ACC112 (cell line): ENCODE results near the gene DAW1.

Source experiments
- H2AFZ ChIP-seq: fragments of 200-600 bp; sonication (generic); one replicate; pipeline ENCODE4 v1.6.0; 2017; ENCODE audit warnings: antibody characterized with exemption, low read length; ENCODE audit not compliant: unreplicated experiment
- H3K27ac ChIP-seq: fragments of 200-600 bp; sonication (generic); 2 replicates; pipeline ENCODE4 v1.5.1; 2014; ENCODE audit warnings: low read depth, mild to moderate bottlenecking, antibody characterized with exemption, low read length, moderate library complexity
- H3K27me3 ChIP-seq: fragments of 200-600 bp; sonication (generic); 2 replicates; pipeline ENCODE4 v1.6.1; 2014; ENCODE audit warnings: mild to moderate bottlenecking, antibody characterized with exemption, low read length, moderate library complexity, mixed read lengths; ENCODE audit not compliant: insufficient read depth
- H3K36me3 ChIP-seq: fragments of 200-600 bp; sonication (generic); 2 replicates; pipeline ENCODE4 v1.6.1; 2016; ENCODE audit warnings: mild to moderate bottlenecking, antibody characterized with exemption, low read length, moderate library complexity, mixed read lengths; ENCODE audit not compliant: insufficient read depth
- H3K4me1 ChIP-seq: fragments of 200-600 bp; sonication (generic); one replicate; pipeline ENCODE4 v1.6.1; 2016; ENCODE audit warnings: low read length, mixed read lengths; ENCODE audit not compliant: insufficient read depth, unreplicated experiment, control insufficient read depth
- H3K4me3 ChIP-seq: fragments of 200-600 bp; sonication (generic); 2 replicates; pipeline ENCODE4 v1.5.1; 2014; ENCODE audit warnings: mild to moderate bottlenecking, low read depth, low read length
- H3K79me2 ChIP-seq: fragments of 200-600 bp; sonication (generic); one replicate; pipeline ENCODE4 v1.6.0; 2016; ENCODE audit warnings: low read length; ENCODE audit not compliant: control insufficient read depth, unreplicated experiment, insufficient read depth

Gene DAW1

DNA sequence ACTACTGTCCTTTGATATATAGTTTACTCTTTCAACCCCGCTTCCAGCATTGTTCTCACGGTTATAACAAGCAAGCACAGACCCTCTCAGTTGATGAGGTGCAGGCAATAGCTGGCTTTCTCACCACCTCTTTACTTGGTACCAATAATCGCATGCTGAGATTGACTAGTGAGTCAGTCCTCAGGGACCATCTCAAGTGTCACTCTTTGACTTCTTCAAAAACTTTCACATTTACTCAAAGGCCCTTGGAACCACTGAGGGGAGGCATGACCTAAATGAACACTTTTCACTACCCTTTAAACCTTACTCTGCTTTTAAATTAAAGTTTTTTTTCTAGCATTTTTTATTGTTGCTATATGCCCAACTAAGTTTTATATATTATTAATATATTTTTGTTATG lies 101.8 kb downstream of the DAW1 start:
- Histone ChIP-seq H3K27me3 (no peaks in the 10 kb centered on the region), H2AFZ (no peak overlapping the region), H3K4me1 (no peaks in the 10 kb centered on the region), H3K79me2 (no peaks in the 10 kb centered on the region), H3K36me3 (no peaks in the 10 kb centered on the region), H3K27ac (no peak overlapping the region), H3K4me3 (no peak overlapping the region)
